SKM-1 (cell line): ENCODE data around the gene TMPRSS11F.
"Not testable (repeated sequence)": the region's sequence is repeated elsewhere in the genome, so short reads cannot be mapped to it uniquely, and the experiment has no call there.

Experiments
- DNase-seq: peaks from one replicate; lab custom pipeline; 2025; ENCODE audit not compliant: unreplicated experiment; lab: John Stamatoyannopoulos, UW

The TMPRSS11F gene

DNA sequence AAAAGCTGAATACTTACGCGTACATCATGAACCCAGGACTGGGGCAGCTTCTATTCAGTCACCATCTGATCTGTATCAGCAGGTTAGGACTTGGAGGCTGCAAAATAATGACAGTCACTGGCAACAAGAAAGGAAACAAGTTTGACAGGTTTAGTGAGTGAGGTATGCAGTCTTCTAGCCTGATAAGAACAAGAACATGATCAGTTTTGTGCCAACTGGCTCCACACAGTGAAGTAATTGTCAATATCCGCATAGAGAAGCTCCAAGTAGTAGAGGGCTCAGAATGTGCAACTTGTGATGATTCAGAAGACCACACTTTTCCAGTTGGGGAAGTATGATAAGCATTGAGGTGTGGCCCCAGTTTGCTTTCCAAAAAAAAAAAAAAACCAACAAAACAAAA lies at the start of gene TMPRSS11F:
TMPRSS11F (minus strand) TSS at position 77 of the 400 bp plus-strand sequence; CDS start at position 28, 49 bp downstream.
- no peak for DNase-seq

DNA sequence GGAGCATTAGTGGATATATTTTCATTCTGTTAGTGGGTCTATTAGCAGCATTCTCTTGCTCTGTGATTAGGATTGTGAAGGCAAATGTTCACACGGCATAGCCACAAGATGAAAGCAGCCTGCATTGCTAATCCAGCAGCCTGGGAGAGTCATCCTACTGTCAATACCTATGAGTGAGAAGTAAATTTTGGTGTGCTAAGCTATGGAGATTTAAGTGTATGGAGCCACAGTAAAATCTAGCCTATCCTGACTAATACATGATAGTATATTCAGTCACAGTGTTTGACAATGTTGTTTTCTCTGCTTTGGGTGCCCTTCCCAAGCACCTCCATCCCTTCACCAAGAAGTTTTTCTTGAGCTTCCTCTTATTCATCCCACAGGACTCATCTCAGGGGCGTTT lies 47.2 kb upstream of the TMPRSS11F start:
- no peak for DNase-seq

DNA sequence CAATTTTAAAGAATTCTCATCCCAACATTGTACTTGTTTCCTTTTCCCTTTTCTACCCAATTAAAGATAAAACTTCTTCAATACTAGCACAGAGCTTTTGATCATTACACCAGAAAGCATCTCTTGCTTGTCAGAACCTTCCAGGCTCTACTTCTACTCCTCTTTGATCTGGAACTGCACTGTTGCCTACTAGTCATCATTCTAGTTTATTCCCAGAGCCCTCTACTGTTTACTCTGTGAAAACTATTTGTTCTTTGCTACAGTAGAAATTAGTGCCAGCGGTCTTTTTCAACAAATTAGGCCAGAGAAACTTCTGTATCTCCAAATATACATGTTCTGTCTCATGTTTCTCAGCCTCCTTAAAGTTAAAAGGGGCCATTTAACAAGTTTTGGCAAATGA lies 46.8 kb upstream of the TMPRSS11F start:
- DNase-seq: no peak

DNA sequence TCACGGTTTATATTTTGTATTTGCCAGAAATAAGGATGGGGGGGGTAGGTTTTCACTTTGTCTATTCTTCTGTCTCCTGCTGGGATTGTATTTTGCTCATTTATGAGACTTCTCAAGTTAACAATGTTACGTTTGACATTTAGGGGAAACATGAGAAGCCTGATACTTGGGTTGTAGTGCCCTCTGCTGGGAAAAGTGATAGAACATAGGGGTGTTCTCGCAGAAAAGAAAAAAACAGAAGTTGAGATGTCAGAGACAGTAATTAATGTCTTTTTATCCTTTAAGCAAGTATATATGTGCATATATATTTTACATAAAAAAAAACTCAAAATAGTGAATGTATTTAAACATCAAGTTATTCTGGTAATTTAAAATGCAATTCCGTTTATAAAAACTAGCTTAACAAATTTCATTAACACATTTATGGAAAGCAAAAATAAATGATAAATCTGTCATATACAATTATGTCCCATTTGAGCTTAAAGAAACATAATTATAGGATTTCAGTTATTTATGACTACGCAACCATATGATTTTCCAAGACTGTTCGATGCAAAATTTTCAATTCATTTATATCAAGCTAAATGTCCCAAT lies 46.0 kb upstream of the TMPRSS11F start:
- DNase-seq: peak; percentile 51

DNA sequence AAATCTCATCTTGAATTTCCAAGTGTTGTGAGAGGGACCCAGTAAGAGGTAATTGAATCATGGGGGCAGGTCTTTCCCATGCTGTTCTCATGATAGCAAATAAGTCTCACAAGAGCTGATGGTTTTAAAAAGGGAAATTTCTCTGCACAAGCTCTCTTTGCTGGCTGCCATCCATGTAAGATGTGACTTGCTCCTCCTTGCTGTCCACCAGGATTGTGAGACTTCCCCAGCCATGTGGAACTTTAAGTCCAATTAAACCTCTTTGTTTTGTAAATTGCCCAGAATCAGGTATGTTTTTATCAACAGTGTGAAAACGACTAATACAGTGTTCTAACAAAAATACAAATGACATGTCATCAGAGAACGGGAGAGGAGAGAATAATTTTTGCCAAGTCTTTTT lies 44.7 kb upstream of the TMPRSS11F start:
- DNase-seq: not testable (repeated sequence)

DNA sequence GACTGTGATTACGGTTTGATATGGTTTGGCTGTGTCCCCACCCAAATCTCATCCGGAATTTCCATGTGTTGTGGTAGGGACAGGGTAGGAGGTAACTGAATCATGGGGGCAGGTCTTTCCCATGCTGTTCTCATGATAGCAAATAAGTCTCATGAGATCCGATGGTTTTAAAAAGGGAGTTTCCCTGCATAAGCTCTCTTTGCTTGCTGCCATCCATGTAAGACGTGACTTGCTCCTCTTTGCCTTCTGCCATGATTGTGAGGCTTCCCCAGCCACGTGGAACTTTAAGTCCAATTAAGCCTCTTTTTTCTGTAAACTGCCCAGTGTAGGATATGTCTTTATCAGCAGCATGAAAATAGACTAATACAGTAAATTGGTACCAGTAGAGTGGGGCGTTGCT lies 42.5 kb upstream of the TMPRSS11F start:
- DNase-seq: not testable (repeated sequence)

DNA sequence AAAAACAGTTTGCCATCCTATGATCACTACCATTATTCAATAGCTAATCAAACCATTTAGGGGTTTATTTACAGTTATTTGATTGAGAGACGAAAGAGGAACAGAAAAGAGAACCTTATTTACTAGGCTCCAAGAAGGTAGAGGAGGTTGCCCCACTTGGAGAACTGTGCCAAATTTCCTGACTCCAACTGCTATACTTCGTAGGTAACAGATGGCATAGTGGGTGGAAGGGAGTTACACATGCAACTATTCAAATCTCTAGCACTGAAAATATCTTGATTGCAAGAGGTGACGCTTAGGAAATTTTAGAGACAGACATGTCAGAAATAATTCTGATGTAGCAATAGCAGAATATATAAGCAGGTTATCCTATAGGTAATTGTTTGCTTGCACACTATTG lies 38.0 kb upstream of the TMPRSS11F start:
- DNase-seq: no peak

DNA sequence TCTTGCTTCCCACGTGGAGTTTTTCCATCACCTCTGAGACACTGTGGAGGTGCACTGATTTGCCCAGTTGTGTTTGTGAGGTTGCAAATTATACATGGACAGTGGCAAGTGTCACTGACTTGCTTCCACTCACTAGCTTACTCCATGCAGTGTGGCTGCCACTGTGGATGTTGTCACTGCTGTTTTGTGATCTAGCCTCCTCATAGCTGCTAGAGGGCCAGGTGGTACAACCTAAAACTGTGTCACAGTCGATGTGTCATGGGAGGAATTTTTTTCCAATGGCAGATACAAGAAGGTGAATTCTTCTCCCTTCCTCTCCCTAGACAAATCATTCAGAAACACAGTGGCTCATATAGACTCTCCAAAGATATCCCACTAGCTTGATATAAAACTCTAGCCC lies 37.5 kb upstream of the TMPRSS11F start:
- no peak for DNase-seq

DNA sequence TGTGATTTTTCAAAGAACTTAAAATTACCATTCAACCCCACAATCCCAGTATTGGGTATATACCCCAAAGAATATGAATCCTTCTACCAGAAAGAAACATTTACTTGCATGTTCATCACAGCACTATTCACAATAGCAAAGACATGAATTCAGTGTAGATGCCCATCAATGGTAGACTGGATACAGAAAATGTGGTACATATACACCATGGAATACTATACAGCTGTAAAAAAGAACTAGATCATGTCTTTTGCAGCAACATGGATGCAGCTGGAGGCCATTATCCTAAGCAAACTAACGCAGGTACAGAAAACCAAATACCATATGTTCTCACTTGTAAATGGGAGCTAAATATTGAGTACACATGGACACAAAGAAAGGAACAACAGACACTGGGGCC lies 34.1 kb upstream of the TMPRSS11F start:
- DNase-seq: no peak

DNA sequence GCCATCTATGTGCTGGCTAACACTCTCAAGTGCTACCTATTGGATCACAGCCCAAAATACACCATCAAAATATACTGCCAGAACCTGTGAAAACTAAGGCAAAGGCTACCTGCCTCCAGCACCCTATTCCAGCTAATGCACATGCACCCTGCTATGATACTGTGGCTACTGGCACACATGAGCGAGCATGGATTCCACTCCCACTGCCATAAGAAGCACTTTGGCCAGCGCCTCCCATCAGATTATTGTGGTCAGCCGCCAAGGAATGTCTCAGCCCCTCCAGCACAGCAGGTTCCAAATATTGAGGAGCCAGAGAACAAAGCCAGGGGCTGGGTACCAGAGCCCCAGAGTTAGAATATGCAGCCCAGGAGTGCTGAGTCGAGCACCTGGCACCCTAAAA lies 32.5 kb upstream of the TMPRSS11F start:
- DNase-seq: no peak

DNA sequence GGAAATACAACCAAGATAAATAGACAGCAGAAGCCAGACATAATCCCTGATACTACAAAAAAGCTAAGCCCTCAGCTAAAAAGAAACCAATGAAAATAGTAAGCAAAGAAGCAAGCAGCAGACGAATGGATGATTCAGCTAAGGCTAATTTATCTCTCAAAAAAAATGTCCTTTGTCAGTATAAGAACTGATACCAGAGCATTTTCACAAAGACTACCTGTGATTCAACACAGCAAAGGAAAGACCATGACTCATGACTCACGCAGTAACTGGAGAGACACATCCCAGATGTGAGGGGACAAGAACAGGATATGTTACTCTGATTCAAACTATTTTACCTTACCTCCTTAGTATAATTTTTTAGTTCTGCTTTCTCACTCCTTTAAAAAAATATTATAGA lies 22.7 kb upstream of the TMPRSS11F start:
- no peak for DNase-seq

DNA sequence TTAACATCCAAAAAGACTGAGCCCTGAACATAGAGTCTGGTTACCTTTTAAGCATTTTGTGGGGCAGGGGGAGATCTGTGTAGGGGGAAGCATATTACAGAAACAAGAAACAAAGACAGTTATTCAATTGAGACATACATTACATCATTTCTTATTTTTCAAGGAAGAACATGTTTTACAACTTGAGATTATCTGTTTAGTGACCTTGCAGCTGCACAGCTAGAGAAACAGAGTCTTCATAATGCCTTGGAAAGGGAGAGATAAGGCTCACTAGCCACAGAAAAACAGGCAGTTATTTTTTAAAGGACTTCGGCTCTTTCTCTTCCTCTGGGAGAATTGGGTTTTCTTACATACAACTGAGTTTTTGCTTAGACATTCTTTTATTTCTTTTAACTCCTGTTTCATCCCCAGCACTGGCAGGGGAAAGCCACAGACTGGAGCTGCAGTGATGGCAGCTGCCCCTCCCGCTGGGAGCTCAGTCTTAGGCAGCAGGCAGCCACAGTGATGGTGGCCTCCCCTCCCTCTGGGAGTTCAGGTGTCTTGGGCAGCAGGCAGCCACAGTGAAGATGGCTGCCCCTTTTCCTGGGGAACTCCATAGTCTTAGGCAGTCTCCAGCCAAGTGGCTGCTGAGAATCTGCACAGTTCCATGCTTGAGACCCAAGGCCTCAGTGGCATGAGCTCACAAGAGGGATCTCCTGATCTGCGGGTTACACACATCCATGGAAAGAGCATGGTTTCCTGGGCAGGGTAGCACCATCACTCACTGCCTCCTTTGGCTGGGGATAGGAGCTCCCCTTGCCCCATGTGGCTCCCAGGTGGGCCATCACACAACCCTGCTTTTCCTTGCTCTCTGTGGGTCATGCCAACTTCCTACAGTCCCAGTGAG lies 19.4 kb upstream of the TMPRSS11F start:
- no peak for DNase-seq

DNA sequence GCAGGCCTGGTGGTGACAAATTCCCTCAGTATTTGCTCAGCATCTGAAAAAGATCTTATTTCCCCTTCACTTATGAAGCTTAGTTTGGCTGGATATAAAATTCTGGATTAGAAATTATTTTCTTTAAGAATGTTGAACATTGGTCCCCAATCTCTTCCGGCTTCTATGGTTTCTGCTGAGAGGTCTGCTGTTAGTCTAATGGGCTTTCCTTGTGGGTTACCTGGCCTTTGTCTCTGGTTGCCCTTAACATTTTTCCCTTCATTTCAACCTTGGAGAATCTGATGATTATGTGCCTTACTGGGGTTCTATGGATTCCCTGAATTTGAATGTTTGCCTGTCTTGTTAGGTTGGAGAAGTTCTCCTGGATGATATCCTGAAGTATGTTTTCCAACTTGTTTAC lies 17.4 kb upstream of the TMPRSS11F start:
- DNase-seq: no peak

DNA sequence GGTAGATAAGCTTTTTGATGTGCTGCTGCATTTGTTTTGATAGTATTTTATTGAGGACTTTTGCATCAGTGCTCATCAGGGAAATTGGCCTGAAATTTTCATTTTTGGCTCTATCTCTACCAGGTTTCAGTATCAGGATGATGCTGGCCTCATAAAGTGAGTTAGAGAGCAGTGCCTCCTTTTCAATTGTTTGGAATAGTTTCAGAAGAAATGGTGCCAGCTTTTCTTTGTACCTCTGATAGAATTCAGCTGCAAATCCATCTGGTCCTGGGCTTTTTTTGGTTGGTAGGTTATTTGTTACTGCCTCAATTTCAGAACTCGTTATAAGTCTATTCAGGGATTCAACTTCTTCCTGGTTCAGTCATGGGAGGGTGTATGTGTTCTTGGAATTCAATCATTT lies 15.6 kb upstream of the TMPRSS11F start:
- no peak for DNase-seq

DNA sequence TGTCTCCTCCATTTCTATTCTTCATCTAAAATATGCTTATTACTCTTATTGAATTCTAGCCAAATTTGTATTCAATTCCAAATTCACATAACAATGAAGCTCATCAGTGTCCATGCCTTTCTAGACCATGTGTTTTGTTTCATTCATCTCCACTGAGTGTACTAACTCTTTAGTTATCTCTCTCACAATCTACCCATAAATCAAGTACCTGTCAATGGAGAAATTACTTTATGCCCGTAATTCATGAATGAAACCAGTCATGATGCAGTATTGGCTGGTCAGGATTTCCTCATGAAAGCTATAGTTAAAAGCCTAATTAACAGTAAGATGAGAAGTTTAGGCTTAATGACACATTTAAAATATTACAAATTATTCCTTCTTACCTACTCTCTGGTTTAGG lies 12.2 kb upstream of the TMPRSS11F start:
- DNase-seq: no peak

DNA sequence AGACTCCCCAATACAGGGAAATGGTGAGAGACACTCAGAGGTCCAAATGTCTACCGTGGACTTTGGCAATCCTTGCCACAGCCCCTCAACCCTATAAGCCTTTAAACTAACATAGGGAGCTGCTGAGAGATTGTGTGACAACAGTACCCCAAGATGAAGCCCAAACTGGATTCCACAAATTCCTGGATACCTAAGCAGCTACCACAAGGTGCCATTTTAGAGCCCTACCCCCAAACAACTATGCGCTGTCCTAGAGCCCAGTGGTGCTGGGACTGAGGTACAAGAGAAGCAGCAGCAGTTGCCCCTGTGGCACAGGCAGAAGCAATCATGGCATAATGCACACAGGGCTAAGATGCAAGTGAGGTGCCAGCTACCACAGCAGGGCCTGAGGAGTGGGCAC lies 2.7 kb upstream of the TMPRSS11F start:
- no peak for DNase-seq

DNA sequence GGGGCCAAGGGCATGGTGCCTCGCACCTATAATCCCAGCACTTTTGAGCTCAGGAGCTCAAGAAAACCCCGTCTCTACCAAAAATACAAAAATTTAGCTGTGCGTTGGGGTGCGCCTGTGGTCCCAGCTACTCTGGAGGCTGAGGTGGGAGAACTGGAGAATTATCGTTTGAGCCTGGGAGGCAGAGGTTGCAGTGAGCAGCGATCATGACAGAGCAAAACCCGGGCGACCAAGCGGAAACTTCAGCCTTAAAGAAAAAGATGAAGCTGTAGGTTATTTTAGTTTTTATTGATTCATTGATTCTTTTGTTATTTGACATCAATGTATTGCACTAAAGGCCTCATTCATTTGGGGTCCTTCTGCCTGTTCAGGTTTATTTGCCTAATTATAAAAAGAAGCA lies 5.4 kb downstream of the TMPRSS11F start:
- DNase-seq: no peak

DNA sequence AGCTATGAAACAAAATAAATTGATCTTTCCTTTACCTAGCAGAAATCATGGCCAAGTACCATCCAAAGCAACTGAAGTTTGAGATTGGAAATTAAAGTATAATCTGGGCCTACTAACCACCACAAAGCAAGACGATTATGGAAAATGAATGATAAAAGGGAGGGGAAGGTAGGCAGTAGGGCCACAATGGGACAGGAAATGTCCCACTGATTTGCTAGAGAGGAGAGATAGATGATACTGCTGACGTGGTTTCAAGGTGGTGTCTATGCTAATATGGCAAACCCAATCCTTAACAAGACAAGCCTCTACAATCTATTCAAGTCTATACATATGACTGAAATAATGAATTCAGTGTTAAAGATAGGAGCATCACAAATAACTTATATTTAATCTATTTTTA lies 6.1 kb downstream of the TMPRSS11F start:
- DNase-seq: no peak

DNA sequence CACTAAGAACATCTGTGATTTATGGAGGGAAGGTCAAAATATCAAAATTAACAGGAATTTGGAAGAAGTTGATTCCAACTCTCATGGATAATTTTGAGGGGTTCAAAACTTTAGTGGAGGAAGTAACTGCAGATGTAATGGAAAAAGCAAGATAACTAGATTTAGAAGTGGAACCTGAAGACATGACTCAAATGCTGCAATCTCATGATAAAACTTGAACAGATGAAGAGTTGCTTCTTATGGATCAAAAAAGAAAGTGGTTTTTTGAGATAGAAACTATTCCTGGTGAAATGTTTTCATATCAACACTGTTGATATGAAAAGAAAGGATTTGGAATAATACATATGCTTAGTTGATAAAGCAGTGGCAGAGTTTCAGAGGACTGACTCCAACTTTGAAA lies 9.7 kb downstream of the TMPRSS11F start:
- no peak for DNase-seq

DNA sequence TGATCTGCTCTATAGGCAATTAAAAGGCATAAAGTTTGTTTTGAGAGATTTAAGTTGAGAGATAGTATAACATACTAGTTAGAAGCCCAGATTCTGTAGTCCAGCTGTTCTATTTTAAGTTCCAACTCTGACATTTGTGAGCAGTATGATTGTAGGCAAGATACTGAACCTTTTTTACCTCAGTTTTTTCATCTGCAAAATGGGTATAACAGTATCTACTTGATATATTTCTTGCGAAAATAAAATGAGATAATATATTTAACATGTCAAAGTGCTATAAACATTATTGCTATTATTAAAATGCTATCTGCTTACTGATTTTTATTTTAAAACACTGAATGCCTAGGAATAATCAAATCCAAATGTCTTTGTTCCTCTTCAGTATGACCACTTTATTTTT lies 19.2 kb downstream of the TMPRSS11F start:
- DNase-seq: no peak

DNA sequence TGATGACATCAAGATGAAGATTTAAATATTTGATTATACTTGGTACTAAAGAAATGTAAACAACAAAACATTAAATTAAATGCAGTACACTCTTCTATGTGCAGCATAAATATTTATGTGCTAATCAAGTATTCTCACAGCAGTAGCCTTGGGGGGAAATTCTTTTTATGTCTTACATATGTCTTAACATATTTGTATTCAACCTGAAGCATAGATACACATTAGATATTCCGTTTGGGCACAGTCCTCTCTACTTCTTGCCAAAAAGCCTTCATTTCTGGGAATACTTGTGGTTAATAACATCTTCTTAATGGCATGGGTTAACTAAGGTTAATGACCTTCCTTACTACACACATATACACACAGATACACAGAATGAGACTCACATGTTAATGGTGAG lies 19.8 kb downstream of the TMPRSS11F start:
- DNase-seq: no peak

DNA sequence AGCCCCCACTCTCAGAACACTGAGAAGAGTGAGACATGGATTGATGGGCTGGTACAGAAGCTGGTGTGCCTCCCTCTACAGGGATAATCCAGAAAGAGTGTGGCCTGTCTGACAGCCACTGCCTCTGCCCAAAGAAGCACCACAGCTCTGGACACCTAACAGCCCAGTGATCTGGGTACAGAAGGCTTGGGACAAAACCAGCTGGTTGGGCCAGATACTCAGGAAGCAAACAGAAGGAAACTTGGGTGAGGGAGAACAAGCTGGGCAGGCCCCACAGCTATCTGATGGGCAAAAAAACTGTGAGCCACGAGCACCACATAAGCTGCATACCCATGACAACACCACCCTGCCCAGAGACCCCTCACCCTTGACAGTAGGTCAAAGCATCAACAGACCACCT lies 46.9 kb downstream of the TMPRSS11F start:
- no peak for DNase-seq

DNA sequence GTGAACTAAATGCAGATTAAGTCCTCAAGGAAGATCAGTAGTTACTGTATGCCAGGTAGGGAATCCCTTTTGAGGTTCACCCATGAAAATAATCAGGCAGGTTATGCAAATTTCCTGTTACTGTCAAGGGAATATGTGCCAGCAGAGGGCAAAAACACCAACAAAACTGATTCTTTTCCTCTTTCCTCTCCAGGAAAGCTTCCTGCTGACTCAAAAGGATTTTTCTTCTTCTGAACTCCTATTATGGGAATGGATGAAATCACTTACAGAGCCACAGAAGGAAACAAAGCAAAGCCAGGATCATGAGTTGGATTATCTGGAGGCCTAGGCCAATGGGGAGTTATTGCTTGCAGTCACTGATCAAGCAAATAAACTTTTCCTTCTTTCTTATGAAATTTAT lies 49.7 kb downstream of the TMPRSS11F start:
- no peak for DNase-seq
